K562 (cell line): ENCODE measurements around the gene IER3IP1. TPM values are rescaled to one million over a fixed set of nuclear protein-coding genes. Genes with fewer than 3 reads are reported as not detected.

ENCODE experiments used
- CBFA2T3 ChIP-seq: fragments of 450-650 bp; IDR thresholded peaks from 2 replicates; pipeline ENCODE4 v1.6.1; 2017
- CEBPB ChIP-seq: fragments of 450-650 bp; IDR thresholded peaks from 2 replicates; pipeline ENCODE4 v1.6.1; 2016; ENCODE audit warnings: missing genetic modification characterization, missing compliant biosample characterization
- CXXC5 ChIP-seq: fragments of 250-450 bp; sonication (Bioruptor Pico); IDR thresholded peaks from 2 replicates; pipeline ENCODE4 v1.8.0; 2022; ENCODE audit warnings: inconsistent platforms, mild to moderate bottlenecking, moderate library complexity
- HIVEP1 ChIP-seq: fragments of 250-450 bp; sonication (Bioruptor Pico); IDR thresholded peaks from 2 replicates; pipeline ENCODE4 v1.4.0; 2020; ENCODE audit warnings: mild to moderate bottlenecking
- ILK ChIP-seq: fragments of 450-650 bp; IDR thresholded peaks from 2 replicates; pipeline ENCODE4 v1.6.1; 2016; ENCODE audit warnings: missing genetic modification characterization, low read depth, mild to moderate bottlenecking, missing compliant biosample characterization, moderate library complexity, borderline replicate concordance
- MAFG ChIP-seq: fragments of 450-650 bp; conservative IDR thresholded peaks from 2 replicates; pipeline ENCODE4 v1.6.1; 2016; ENCODE audit warnings: missing genetic modification characterization, missing compliant biosample characterization
- NCOR1 ChIP-seq: fragments of 450-650 bp; IDR thresholded peaks from 2 replicates; pipeline ENCODE4 v1.6.1; 2016; ENCODE audit warnings: mild to moderate bottlenecking, moderate library complexity
- PTTG1 ChIP-seq: fragments of 450-650 bp; IDR thresholded peaks from 2 replicates; pipeline ENCODE4 v1.6.1; 2016; ENCODE audit warnings: low read depth, mild to moderate bottlenecking, missing genetic modification characterization, missing compliant biosample characterization
- RAD21 ChIP-seq, 2 experiments: fragments of 250-450 bp in 1 of 2; fragments of 450-650 bp in 1 of 2; sonication (Bioruptor Pico) in 1 of 2; formaldehyde crosslinking in 1 of 2; IDR thresholded peaks in 1 of 2; conservative IDR thresholded peaks in 1 of 2; 2 replicates each; pipeline versions ENCODE4 v1.4.0 to v1.8.0; 2020 to 2022; ENCODE audit warnings: mild to moderate bottlenecking in 2 of 2, moderate library complexity in 1 of 2
- SETDB1 ChIP-seq: IDR thresholded peaks from one replicate; pipeline ENCODE4 v1.6.1; 2012; ENCODE audit warnings: low read length, control low read depth, inconsistent platforms
- SIX5 ChIP-seq, 2 experiments: IDR thresholded peaks; 2 replicates each; pipeline ENCODE4 v1.6.1; 2011; ENCODE audit warnings: low read length in 2 of 2, borderline replicate concordance in 1 of 2, low read depth in 1 of 2, mild to moderate bottlenecking in 1 of 2, moderate library complexity in 1 of 2; ENCODE audit not compliant: insufficient read depth in 1 of 2
- TAF9B ChIP-seq: fragments of 450-650 bp; IDR thresholded peaks from 2 replicates; pipeline ENCODE4 v1.6.1; 2018; ENCODE audit warnings: mild to moderate bottlenecking; ENCODE audit not compliant: partially characterized antibody
- ZBTB11 ChIP-seq, 3 experiments: fragments of 200-800 bp in 1 of 3; fragments of 250-450 bp in 1 of 3; fragments of 450-650 bp in 1 of 3; sonication (Bioruptor Pico) in 1 of 3; sonication (Bioruptor generic) in 1 of 3; formaldehyde crosslinking in 1 of 3; IDR thresholded peaks; 2 replicates each; pipeline versions ENCODE4 v1.6.1 to v1.8.0; 2016 to 2022; ENCODE audit warnings: mild to moderate bottlenecking in 2 of 3, missing genetic modification characterization in 2 of 3, missing compliant biosample characterization in 1 of 3, moderate library complexity in 1 of 3
- ZBTB9 ChIP-seq: fragments of 450-650 bp; formaldehyde crosslinking; IDR thresholded peaks from 2 replicates; pipeline ENCODE4 v1.4.0; 2020; ENCODE audit warnings: mild to moderate bottlenecking, moderate library complexity
- ZNF589 ChIP-seq: fragments of 200-800 bp; sonication (Bioruptor generic); IDR thresholded peaks from 2 replicates; pipeline ENCODE4 v1.6.1; 2016; ENCODE audit warnings: low read depth, missing genetic modification characterization, missing compliant biosample characterization
- polyA plus RNA-seq, 8 experiments: library from polyadenylated mRNA; depleted of rRNA in 4 of 8; stranded (reverse) in 5 of 8; unstranded in 3 of 8; fragments of >200 nt; fragmentation: Nextera tagmentation in 2 of 8; fragmentation: Illumina TruSeq in 1 of 8; extraction: Ambion mirVana in 2 of 8; extraction: Trizol in 1 of 8; gene quantifications; 2 replicates each; pipeline versions ENCODE4 v1.2.1 to v1.2.3, GENCODE V29; 2011 to 2014; ENCODE audit warnings: inconsistent platforms in 1 of 8, missing spikeins in 1 of 8
- total RNA-seq, 7 experiments: library from RNA; depleted of rRNA in 6 of 7; stranded (reverse); fragments of >200 nt in 6 of 7; fragmentation: Illumina TruSeq in 2 of 7; extraction: Trizol in 2 of 7; gene quantifications; 2 replicates each; pipeline versions ENCODE4 v1.2.1 to v1.2.3, GENCODE V29; 2011 to 2021; ENCODE audit warnings: low replicate concordance in 1 of 7
- TF ChIP-seq, protein P1 (sequence below): sonication (generic); IDR thresholded peaks from 2 replicates; pipeline ENCODE4 v1.6.1; 2016
- TF ChIP-seq, protein P2 (sequence below): fragments of 450-650 bp; conservative IDR thresholded peaks from 2 replicates; pipeline ENCODE4 v1.6.1; 2016; ENCODE audit warnings: missing genetic modification characterization, low read depth, mild to moderate bottlenecking, control low read depth, missing compliant biosample characterization
- TF ChIP-seq, protein P3 (sequence below): fragments of 250-450 bp; sonication (Bioruptor Pico); IDR thresholded peaks from 2 replicates; pipeline ENCODE4 v1.5.0; 2020; ENCODE audit warnings: mild to moderate bottlenecking

Gene IER3IP1
- total and polyA plus RNA-seq, 9 of the 15 experiments (the other 6 are each of a cell fraction or from before 2014, with no cell fraction given) = 9.0 to 38.2 (median 19.9) TPM

DNA sequence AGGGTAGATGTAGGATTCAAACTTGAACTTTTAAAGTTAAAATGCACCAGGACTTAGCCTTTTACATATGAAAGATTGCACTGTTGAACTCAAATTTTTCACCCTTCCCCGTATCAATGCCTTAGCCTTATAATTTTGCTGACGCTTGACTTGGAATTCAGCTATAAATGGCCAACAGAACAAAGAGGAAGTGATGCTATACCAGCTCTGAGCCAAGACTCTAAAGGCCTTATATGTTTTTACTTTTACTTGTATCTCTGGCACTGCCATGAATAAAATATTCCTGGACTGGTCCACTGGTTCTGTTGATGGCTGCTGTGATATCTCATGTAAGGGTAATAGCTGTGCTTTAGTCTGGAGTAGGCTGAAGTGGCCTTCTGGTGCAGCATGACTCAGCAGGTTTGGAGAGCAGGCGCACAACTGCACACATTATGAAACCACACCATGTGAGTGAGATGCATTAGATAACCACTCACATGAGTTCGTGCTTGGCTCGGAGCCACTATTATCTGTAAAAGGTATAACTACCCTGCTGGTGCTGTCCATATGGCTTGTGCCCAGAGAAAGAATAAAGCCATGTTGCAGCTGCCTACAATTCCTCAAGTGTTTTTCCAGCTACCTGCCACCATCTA is 8.4 kb upstream of the IER3IP1 start (continued):
- TF ChIP-seq ILK (tag) (no peak), PTTG1 (tag) (no peak), CBFA2T3 (peak; percentile 48; the same call in 1 of the 2 replicates), MAFG (tag) (peak; percentile 99), SETDB1 (no peak), NCOR1 (0 out of 2 replicates have a peak, but pooled peaks have one; percentile 10), ZBTB9 (no peak), CXXC5 (no peak; the same call in 1 of the 2 replicates), RAD21 (CRISPR knock-in tag; conservative IDR thresholded peaks at IDR 0.05 in 1 of 2, IDR thresholded peaks at IDR 0.05 in 1 of 2) (no peak), ZNF589 (CRISPR knock-in tag) (no peak), ZBTB11 (CRISPR knock-in tag; IDR thresholded peaks at IDR 0.05) (0 out of 6 replicates have a peak, but pooled peaks of 1 of the 3 experiments have one; percentile 43), SIX5 (IDR thresholded peaks at IDR 0.05; ENCODE audit: borderline replicate concordance in 1 of 2, insufficient read depth in 1 of 2, low read depth in 1 of 2, low read length in 2 of 2) (no peak), TAF9B (peak; percentile 73), HIVEP1 (no peak), CEBPB (tag) (peak; percentile 88)
- TF ChIP-seq, protein P1, sequence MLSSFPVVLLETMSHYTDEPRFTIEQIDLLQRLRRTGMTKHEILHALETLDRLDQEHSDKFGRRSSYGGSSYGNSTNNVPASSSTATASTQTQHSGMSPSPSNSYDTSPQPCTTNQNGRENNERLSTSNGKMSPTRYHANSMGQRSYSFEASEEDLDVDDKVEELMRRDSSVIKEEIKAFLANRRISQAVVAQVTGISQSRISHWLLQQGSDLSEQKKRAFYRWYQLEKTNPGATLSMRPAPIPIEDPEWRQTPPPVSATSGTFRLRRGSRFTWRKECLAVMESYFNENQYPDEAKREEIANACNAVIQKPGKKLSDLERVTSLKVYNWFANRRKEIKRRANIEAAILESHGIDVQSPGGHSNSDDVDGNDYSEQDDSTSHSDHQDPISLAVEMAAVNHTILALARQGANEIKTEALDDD = no peak
- TF ChIP-seq, protein P2, sequence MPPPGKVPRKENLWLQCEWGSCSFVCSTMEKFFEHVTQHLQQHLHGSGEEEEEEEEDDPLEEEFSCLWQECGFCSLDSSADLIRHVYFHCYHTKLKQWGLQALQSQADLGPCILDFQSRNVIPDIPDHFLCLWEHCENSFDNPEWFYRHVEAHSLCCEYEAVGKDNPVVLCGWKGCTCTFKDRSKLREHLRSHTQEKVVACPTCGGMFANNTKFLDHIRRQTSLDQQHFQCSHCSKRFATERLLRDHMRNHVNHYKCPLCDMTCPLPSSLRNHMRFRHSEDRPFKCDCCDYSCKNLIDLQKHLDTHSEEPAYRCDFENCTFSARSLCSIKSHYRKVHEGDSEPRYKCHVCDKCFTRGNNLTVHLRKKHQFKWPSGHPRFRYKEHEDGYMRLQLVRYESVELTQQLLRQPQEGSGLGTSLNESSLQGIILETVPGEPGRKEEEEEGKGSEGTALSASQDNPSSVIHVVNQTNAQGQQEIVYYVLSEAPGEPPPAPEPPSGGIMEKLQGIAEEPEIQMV (tag) = no peak
- TF ChIP-seq, protein P3, sequence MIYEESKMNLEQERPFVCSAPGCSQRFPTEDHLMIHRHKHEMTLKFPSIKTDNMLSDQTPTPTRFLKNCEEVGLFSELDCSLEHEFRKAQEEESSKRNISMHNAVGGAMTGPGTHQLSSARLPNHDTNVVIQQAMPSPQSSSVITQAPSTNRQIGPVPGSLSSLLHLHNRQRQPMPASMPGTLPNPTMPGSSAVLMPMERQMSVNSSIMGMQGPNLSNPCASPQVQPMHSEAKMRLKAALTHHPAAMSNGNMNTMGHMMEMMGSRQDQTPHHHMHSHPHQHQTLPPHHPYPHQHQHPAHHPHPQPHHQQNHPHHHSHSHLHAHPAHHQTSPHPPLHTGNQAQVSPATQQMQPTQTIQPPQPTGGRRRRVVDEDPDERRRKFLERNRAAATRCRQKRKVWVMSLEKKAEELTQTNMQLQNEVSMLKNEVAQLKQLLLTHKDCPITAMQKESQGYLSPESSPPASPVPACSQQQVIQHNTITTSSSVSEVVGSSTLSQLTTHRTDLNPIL (CRISPR knock-in tag) = no peak
